ENCODE measurements around the gene MMP25.

GRCh38 chr16:3091551-3091950 lies 45.2 kb downstream of the MMP25 start:
- TF ChIP-seq CTCF (conservative IDR thresholded peaks at IDR 0.05; ENCODE audit: low read depth, low read length) (no peak), EZH2 (IDR thresholded peaks at IDR 0.05; ENCODE audit: borderline replicate concordance, low read depth, low read length, poor library complexity, severe bottlenecking) (no peak)

All from A673 (cell line).